Lung (tissue), 12 donors: Measurements from ENCODE around the gene RHOBTB1. TPM values are rescaled to one million over a fixed set of nuclear protein-coding genes. Genes with fewer than 3 reads are reported as not detected.

ENCODE experiments used
- ATAC-seq: fragments of 200-7000 bp; cut with Tn5 transposase; one replicate; pipeline ENCODE4 v1.9.1; 2020; ENCODE audit warnings: moderate number of reproducible peaks; ENCODE audit not compliant: insufficient read depth, low FRiP score
- DNase-seq, 3 donors: peaks; one replicate each; pipeline ENCODE4 v3.0.0-alpha.2; 2013 to 2017
- H3K27ac ChIP-seq, 2 donors: one replicate each; pipeline ENCODE4 v1.5.1; 2013; ENCODE audit warnings: mild to moderate bottlenecking in 2 of 2, moderate library complexity in 2 of 2, control low read depth in 1 of 2, inconsistent platforms in 1 of 2, low read depth in 1 of 2, low read length in 1 of 2
- H3K27me3 ChIP-seq, 3 donors: one replicate each; pipeline ENCODE4 v1.5.1; 2013; ENCODE audit warnings: low read length in 2 of 3; ENCODE audit not compliant: control insufficient read depth in 3 of 3, insufficient read depth in 3 of 3
- H3K36me3 ChIP-seq, 4 donors: one replicate each; pipeline ENCODE4 v1.5.1; 2013; ENCODE audit warnings: low read length in 4 of 4, mild to moderate bottlenecking in 1 of 4, moderate library complexity in 1 of 4; ENCODE audit not compliant: control insufficient read depth in 4 of 4, insufficient read depth in 4 of 4
- H3K4me1 ChIP-seq, 5 donors: one replicate each; pipeline ENCODE4 v1.5.1; 2013; ENCODE audit warnings: low read length in 5 of 5, mild to moderate bottlenecking in 2 of 5, moderate library complexity in 1 of 5; ENCODE audit not compliant: control insufficient read depth in 5 of 5, insufficient read depth in 5 of 5
- H3K4me3 ChIP-seq: one replicate; pipeline ENCODE4 v1.5.1; 2013; ENCODE audit warnings: mild to moderate bottlenecking, control low read depth, moderate library complexity
- H3K9ac ChIP-seq, 2 donors: one replicate each; pipeline ENCODE4 v1.5.1; 2013; ENCODE audit warnings: low read length in 2 of 2, control low read depth in 1 of 2; ENCODE audit not compliant: insufficient read depth in 1 of 2
- H3K9me3 ChIP-seq, 4 donors: one replicate each; pipeline ENCODE4 v1.5.1; 2013; ENCODE audit warnings: low read length in 3 of 4, mild to moderate bottlenecking in 1 of 4, moderate library complexity in 1 of 4; ENCODE audit not compliant: control insufficient read depth in 4 of 4, insufficient read depth in 3 of 4
- WGBS, 2 donors: extraction: QIAGEN DNeasy Blood & Tissue Kit; methylation state at CpG; one replicate each; pipeline ENCODE4 v1.1.7; 2013; 5-methylcytosine and 5-hydroxymethylcytosine counted together
- polyA plus RNA-seq, 2 donors: library from polyadenylated mRNA; stranded (reverse); fragments of 200-250 nt; gene quantifications; one replicate each; pipeline ENCODE4 v1.2.1, GENCODE V29; 2013
- total RNA-seq, 2 donors: library from RNA; depleted of rRNA in 1 of 2; stranded (reverse); fragments of >200 nt in 1 of 2; gene quantifications; one replicate each; pipeline ENCODE4 v1.2.1, GENCODE V29; 2014 to 2021
- TF ChIP-seq, protein P1 (sequence below): IDR thresholded peaks from 2 replicates; pipeline ENCODE4 v1.5.1; 2012; ENCODE audit warnings: mild to moderate bottlenecking; ENCODE audit errors: control extremely low read depth, extremely low read depth
- donor health status: control.
- donor health status: control.
- donor health status: Bipolar disorder and iron deficiency.
- donor health status: healthy.
- donor health status: DM: yes; HTN: yes; CAD: no.

The RHOBTB1 gene
- total and polyA plus RNA-seq, 4 donors, result 4.8 to 27.2 (median 8.0) TPM

GRCh38 chr10:60921633-60922032, 22.4 kb downstream of the RHOBTB1 start:
- TF ChIP-seq, protein P1, sequence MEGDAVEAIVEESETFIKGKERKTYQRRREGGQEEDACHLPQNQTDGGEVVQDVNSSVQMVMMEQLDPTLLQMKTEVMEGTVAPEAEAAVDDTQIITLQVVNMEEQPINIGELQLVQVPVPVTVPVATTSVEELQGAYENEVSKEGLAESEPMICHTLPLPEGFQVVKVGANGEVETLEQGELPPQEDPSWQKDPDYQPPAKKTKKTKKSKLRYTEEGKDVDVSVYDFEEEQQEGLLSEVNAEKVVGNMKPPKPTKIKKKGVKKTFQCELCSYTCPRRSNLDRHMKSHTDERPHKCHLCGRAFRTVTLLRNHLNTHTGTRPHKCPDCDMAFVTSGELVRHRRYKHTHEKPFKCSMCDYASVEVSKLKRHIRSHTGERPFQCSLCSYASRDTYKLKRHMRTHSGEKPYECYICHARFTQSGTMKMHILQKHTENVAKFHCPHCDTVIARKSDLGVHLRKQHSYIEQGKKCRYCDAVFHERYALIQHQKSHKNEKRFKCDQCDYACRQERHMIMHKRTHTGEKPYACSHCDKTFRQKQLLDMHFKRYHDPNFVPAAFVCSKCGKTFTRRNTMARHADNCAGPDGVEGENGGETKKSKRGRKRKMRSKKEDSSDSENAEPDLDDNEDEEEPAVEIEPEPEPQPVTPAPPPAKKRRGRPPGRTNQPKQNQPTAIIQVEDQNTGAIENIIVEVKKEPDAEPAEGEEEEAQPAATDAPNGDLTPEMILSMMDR, result no peak
- no peaks in the 10 kb centered on the region for H3K9me3 ChIP-seq
- no peak overlapping the region for H3K27ac ChIP-seq
- no peak overlapping the region for H3K9ac ChIP-seq
- WGBS, 2 donors, result 76 to 87% methylated on average over 2 of the region's 2 CpGs
- no peaks in the 10 kb centered on the region for H3K27me3 ChIP-seq
- ATAC-seq (no peak), DNase-seq (no peak)
- no peak overlapping the region for H3K4me3 ChIP-seq
- peaks cover 0 to 6% (median 3%) of the 10 kb centered on the region in 5 donors for H3K4me1 ChIP-seq
- H3K36me3 ChIP-seq, result peaks cover 0 to 4% (median 1%) of the 10 kb centered on the region in 4 donors

- DNase-seq (no peak), ATAC-seq (no peak)
- H3K36me3 ChIP-seq, result peaks cover 0 to 4% (median 1%) of the 10 kb centered on the region in 4 donors
- H3K4me1 ChIP-seq, result peaks cover 0 to 6% (median 3%) of the 10 kb centered on the region in 5 donors
- TF ChIP-seq, protein P1, result no peak
- H3K9ac ChIP-seq, result no peak overlapping the region
- no peaks in the 10 kb centered on the region for H3K27me3 ChIP-seq
- 92 to 95% methylated on average over 4 of the region's 4 CpGs for WGBS, 2 donors
- no peak overlapping the region for H3K27ac ChIP-seq
- no peak overlapping the region for H3K4me3 ChIP-seq
- no peaks in the 10 kb centered on the region for H3K9me3 ChIP-seq
These were observed 23.5 kb downstream of the RHOBTB1 start for GRCh38 chr10:60920479-60920878.

DNA sequence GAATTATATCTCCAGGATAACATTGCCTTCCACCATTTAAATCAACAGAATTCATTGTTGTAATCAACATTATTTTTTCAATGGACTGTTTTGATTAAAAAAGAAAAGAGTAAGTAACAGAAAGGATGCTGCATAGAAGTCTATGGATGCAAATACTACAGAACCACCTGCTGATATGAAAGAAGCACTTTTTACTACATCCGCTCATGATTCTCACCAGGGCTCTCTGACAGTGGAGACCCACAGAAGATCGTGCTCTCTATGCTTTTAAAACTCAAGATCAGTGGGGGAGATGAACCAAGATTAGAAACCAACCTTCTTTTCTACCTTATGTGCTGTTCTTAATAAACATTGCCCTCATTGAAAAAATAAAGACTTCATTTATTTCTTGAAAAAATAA, 24.4 kb downstream of the RHOBTB1 start:
- H3K4me1 ChIP-seq, result peaks cover 0 to 10% (median 3%) of the 10 kb centered on the region in 5 donors

More for the DNA sequence above, 24.4 kb downstream of the RHOBTB1 start:
- no peaks in the 10 kb centered on the region for H3K27me3 ChIP-seq
- TF ChIP-seq, protein P1, result no peak
- 93 to 95% methylated on average over 2 of the region's 2 CpGs for WGBS, 2 donors
- no peak for ATAC-seq
- no peak overlapping the region for H3K9ac ChIP-seq
- peaks cover 0 to 4% (median 0%) of the 10 kb centered on the region in 4 donors for H3K36me3 ChIP-seq
- DNase-seq, result no peak
- H3K4me3 ChIP-seq, result no peak overlapping the region
- H3K9me3 ChIP-seq, result no peaks in the 10 kb centered on the region
- H3K27ac ChIP-seq, result no peak overlapping the region
